RWPE1 (cell line): ENCODE data around the gene HSP90AA1.
"Not testable (repeated sequence)": the region's sequence is repeated elsewhere in the genome, so short reads cannot be mapped to it uniquely, and the experiment has no call there.

Experiments
- CTCF ChIA-PET: fragments of 350-600 bp; sonication (Branson Sonifier 250); formaldehyde crosslinking; extraction: SDS; loops from one replicate; lab custom pipeline; 2021; lab: Yijun Ruan, JAX
- POLR2A ChIA-PET: fragments of 400-600 bp; formaldehyde crosslinking; extraction: SDS; loops from one replicate; lab custom pipeline; 2020; ENCODE audit warnings: antibody characterized with exemption; ENCODE audit not compliant: low non-redundant PET; lab: Yijun Ruan, JAX
- DNase-seq: peaks from one replicate; pipeline ENCODE4 v3.0.0; 2012; ENCODE audit warnings: low spot score
- H3K27ac ChIP-seq: fragments of 450-650 bp; 2 replicates; pipeline ENCODE4 v1.5.1; 2017
- CTCF ChIP-seq: fragments of 450-650 bp; conservative IDR thresholded peaks from 2 replicates; pipeline ENCODE4 v1.5.1; 2017; ENCODE audit warnings: low read depth, mild to moderate bottlenecking

HSP90AA1 gene

DNA sequence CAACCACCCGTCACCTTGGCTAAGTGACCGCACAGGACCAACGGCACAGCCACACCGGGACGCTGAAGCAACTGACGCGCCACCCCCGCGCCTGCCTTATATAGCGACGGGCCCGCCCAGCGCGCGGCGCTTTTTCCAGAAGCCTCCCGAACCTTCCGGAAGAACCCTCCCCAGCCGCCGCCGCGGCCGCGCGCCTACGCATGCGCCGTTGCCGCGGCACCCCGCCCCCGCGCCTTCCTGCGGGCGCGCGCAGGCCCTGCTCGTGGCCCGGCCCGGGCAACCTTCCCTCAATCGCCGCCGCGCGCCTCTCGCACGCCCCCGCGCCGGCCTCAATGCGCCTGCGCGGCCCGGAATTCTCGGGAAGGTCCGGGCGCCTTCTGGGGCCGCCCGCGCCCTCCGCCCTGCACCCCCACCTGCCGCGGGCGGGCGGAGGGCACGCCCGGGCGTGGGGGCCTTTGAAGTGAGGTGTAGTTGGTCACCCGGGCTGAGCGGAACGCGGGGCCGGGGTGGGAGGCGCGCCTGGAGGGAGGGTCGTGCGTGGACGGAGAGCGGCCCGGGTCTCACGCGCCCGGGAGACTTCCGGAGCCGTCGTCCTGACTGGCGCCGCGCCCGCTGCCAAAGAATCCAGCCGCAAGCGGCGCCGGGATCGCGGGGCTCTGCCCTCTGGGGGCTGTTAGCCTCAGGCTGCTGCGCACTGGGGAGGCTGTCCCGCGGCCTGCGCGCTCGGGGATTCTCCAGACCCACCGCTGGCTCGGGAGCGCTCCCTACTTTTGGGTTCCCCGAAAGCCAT lies at the start of gene HSP90AA1:
Gene HSP90AA1 (minus strand): TSS at position 73 of the 790 bp plus-strand sequence. CDS start 666 bp downstream, outside the sequence.
- ChIA-PET CTCF (interaction anchor here (0.6 to 0.8 kb wide), 3 partner anchors 24 to 40 kb away, joined by 3 to 4 read pairs (median 4); no protein-coding TSS in a partner anchor), POLR2A (interaction anchor here (0.7 kb wide), 1 partner anchor 10 kb away, joined by 4 read pairs; no protein-coding TSS in a partner anchor)
- no peak for TF ChIP-seq CTCF
- DNase-seq, result peak; percentile 95
- H3K27ac ChIP-seq, result peak within 1 kb of the TSS; percentile 93

- POLR2A ChIA-PET, H3K27ac ChIP-seq, DNase-seq: not testable (repeated sequence)
- CTCF ChIA-PET, result interaction anchor here (0.6 kb wide), 1 partner anchor 179 kb away, joined by 4 read pairs; no protein-coding TSS in a partner anchor
These were observed 48.6 kb upstream of the HSP90AA1 start for GRCh38 chr14:102135456-102135855.

- POLR2A ChIA-PET, H3K27ac ChIP-seq, DNase-seq, CTCF ChIA-PET: not testable (repeated sequence)
These were observed 47.9 kb upstream of the HSP90AA1 start for GRCh38 chr14:102134719-102135118.

DNA sequence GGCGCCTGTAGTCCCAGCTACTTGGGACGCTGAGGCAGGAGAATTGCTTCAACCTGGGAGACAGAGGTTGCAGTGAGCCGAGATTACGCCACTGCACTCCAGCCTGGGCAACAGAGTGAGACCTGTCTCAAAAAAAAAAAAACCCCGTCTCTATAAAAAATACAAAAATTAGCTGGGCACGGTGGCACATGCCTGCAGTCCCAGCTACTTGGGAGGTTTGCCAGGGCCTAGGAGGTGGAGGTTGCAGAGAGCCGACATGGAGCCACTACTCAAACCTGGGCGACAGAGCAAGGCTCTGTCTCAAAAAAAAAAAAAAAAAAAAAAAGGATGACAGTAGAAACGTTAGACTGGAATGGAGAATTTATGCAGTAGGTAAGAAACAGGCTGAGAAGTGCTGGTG lies 47.2 kb upstream of the HSP90AA1 start:
- POLR2A ChIA-PET, CTCF ChIA-PET, DNase-seq, H3K27ac ChIP-seq: not testable (repeated sequence)

DNA sequence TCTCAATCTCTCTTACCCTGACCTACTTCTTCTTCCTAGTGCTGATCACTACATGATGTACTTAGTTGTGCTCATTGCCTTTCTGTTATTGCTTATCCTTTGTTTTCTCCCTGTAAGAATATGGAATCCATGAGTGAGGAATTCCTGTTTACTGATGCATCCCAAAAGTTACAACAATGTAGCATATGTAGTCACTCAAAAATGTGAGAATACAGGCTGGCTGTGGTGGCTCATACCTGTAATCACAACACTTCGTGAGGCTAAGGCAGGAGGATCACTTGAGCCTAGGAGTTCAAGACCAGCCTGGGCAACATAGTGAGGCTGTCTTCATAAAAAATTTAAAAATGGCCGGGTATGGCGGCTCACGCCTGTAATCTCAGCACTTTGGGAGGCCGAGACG lies 44.9 kb upstream of the HSP90AA1 start:
- CTCF ChIA-PET, result no interaction called here
- TF ChIP-seq CTCF, result no peak
- POLR2A ChIA-PET, result no interaction called here
- H3K27ac ChIP-seq, result no peak overlapping the region
- no peak for DNase-seq

DNA sequence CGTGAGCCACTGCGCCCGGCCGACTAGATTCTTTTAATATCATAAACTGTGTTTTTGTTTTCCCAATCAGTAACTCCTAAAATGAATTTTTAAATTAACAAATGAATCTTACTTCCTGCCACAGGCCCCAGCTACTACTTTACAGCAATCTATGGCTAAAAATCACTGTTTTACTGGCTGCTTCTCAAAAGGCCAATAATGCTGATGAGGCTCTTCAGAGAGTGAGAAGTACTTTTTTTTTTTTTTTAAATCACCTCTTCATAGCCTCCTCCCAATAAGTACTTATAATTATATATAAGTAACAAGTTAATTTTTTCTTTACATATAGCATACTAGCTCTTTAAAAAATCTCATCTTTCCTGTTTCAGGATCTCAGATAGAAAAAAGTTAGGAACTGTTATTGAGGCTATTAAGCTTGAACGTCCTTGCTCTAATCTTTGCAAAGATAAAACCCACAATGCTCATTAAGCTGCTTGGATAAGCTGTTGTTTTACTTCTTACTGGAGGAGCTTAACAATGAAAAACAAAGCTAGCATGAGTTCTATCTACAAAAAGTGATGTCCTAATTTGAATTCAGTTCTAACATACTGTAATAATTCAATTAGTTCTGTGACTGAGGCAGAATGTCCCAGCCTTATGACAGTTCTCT lies 40.1 kb upstream of the HSP90AA1 start:
- TF ChIP-seq CTCF, result no peak
- no peak for DNase-seq
- no peak overlapping the region for H3K27ac ChIP-seq
- CTCF ChIA-PET, result interaction anchor here (0.6 kb wide), 1 partner anchor 39 kb away, joined by 4 read pairs; no protein-coding TSS in a partner anchor
- POLR2A ChIA-PET, result no interaction called here

- peak; percentile 61 for DNase-seq
- no peak overlapping the region for H3K27ac ChIP-seq
- CTCF ChIA-PET, result interaction anchor here (0.8 kb wide), 1 partner anchor 8 kb away, joined by 5 read pairs; no protein-coding TSS in a partner anchor
- POLR2A ChIA-PET, result interaction anchor here (0.6 kb wide), 1 partner anchor 191 kb away, joined by 7 read pairs; no protein-coding TSS in a partner anchor
- no peak for TF ChIP-seq CTCF
These were observed 38.7 kb upstream of the HSP90AA1 start for GRCh38 chr14:102125546-102125945.
